AG04450 (cell line): ENCODE measurements around the gene XRCC3. TPM values are rescaled to one million over a fixed set of nuclear protein-coding genes. Genes with fewer than 3 reads are reported as not detected.

Experiments
- CTCF ChIA-PET: fragments of 300-600, 350-600 bp; formaldehyde crosslinking; extraction: SDS; loops from one replicate; lab custom pipeline; 2022; ENCODE audit warnings: antibody characterized with exemption, inconsistent platforms; lab: Charles Lee
- POLR2A ChIA-PET: fragments of 350-600 bp; formaldehyde crosslinking; extraction: SDS; loops from one replicate; lab custom pipeline; 2021; ENCODE audit warnings: antibody characterized with exemption, inconsistent platforms; lab: Yijun Ruan, JAX
- DNase-seq: peaks from one replicate; pipeline ENCODE4 v3.0.0-alpha.2; 2011; ENCODE audit warnings: low read depth, low spot score
- H3K27ac ChIP-seq: one replicate; pipeline ENCODE4 v1.5.1; 2012; ENCODE audit warnings: low read depth, low read length, control low read depth
- H3K27me3 ChIP-seq: one replicate; pipeline ENCODE4 v1.6.0; 2012; ENCODE audit warnings: low read length; ENCODE audit not compliant: control insufficient read depth, insufficient read depth
- H3K4me3 ChIP-seq: 2 replicates; pipeline ENCODE4 v1.5.1; 2011; ENCODE audit warnings: mild to moderate bottlenecking, low read depth, low read length, control low read depth
- H3K9me3 ChIP-seq: 2 replicates; pipeline ENCODE4 v1.5.1; 2012; ENCODE audit warnings: low read length; ENCODE audit not compliant: control insufficient read depth, insufficient read depth
- CTCF ChIP-seq: IDR thresholded peaks from 2 replicates; pipeline ENCODE4 v1.5.1; 2011; ENCODE audit warnings: low read depth, low read length, control low read depth, inconsistent platforms
- polyA plus RNA-seq: library from polyadenylated mRNA; depleted of rRNA; stranded (reverse); fragments of >200 nt; gene quantifications from 2 replicates; pipeline ENCODE4 v1.2.3, GENCODE V29; 2011

The XRCC3 gene
- polyA plus RNA-seq, 1 experiment: 4.8 TPM

GRCh38 chr14:103742499-103743255, 27.4 kb upstream of the XRCC3 start:
- Histone ChIP-seq H3K4me3 (no peak overlapping the region), H3K27ac (no peak overlapping the region), H3K9me3 (peaks cover 4% of the 10 kb centered on the region; the same call in 1 of the 2 replicates), H3K27me3 (no peaks in the 10 kb centered on the region)
- POLR2A ChIA-PET: no interaction called here
- DNase-seq: no peak
- CTCF ChIA-PET: interaction anchor here (1.5 kb wide), 1 partner anchor 9 kb away, joined by 3 read pairs; no protein-coding TSS in a partner anchor
- no peak for TF ChIP-seq CTCF

GRCh38 chr14:103741876-103742275, 26.6 kb upstream of the XRCC3 start:
- no peak overlapping the region for H3K4me3 ChIP-seq
- H3K27me3 ChIP-seq: no peaks in the 10 kb centered on the region
- no peak overlapping the region for H3K27ac ChIP-seq
- no peak for DNase-seq
- ChIA-PET POLR2A (no interaction called here), CTCF (interaction anchor here (1.5 kb wide), 1 partner anchor 8 kb away, joined by 3 read pairs; no protein-coding TSS in a partner anchor)
- H3K9me3 ChIP-seq: peaks cover 4% of the 10 kb centered on the region; the same call in 1 of the 2 replicates
- no peak for TF ChIP-seq CTCF

GRCh38 chr14:103740991-103741689, 25.9 kb upstream of the XRCC3 start:
- no peak for TF ChIP-seq CTCF
- no peak for DNase-seq
- Histone ChIP-seq H3K27me3 (no peaks in the 10 kb centered on the region), H3K9me3 (peaks cover 4% of the 10 kb centered on the region; the same call in 1 of the 2 replicates), H3K4me3 (no peak overlapping the region), H3K27ac (no peak overlapping the region)
- ChIA-PET POLR2A (no interaction called here), CTCF (interaction anchor here (1.5 kb wide), 1 partner anchor 7 kb away, joined by 3 read pairs; no protein-coding TSS in a partner anchor)

GRCh38 chr14:103739793-103740501, 24.7 kb upstream of the XRCC3 start:
- CTCF ChIA-PET: no interaction called here
- Histone ChIP-seq H3K9me3 (peaks cover 4% of the 10 kb centered on the region; the same call in 1 of the 2 replicates), H3K27ac (no peak overlapping the region), H3K27me3 (no peaks in the 10 kb centered on the region), H3K4me3 (no peak overlapping the region)
- POLR2A ChIA-PET: no interaction called here
- no peak for DNase-seq
- no peak for TF ChIP-seq CTCF
